AG04450 (cell line): ENCODE data around the gene PREX1. TPM values are rescaled to one million over a fixed set of nuclear protein-coding genes. Genes with fewer than 3 reads are reported as not detected.
"Not testable (repeated sequence)": the region's sequence is repeated elsewhere in the genome, so short reads cannot be mapped to it uniquely, and the experiment has no call there.

Experiments used
- CTCF ChIA-PET: fragments of 300-600, 350-600 bp; formaldehyde crosslinking; extraction: SDS; loops from one replicate; lab custom pipeline; 2022; ENCODE audit warnings: antibody characterized with exemption, inconsistent platforms; lab: Charles Lee
- POLR2A ChIA-PET: fragments of 350-600 bp; formaldehyde crosslinking; extraction: SDS; loops from one replicate; lab custom pipeline; 2021; ENCODE audit warnings: antibody characterized with exemption, inconsistent platforms; lab: Yijun Ruan, JAX
- DNase-seq: peaks from one replicate; pipeline ENCODE4 v3.0.0-alpha.2; 2011; ENCODE audit warnings: low read depth, low spot score
- H3K27ac ChIP-seq: one replicate; pipeline ENCODE4 v1.5.1; 2012; ENCODE audit warnings: low read depth, low read length, control low read depth
- H3K27me3 ChIP-seq: one replicate; pipeline ENCODE4 v1.6.0; 2012; ENCODE audit warnings: low read length; ENCODE audit not compliant: control insufficient read depth, insufficient read depth
- H3K4me3 ChIP-seq: 2 replicates; pipeline ENCODE4 v1.5.1; 2011; ENCODE audit warnings: mild to moderate bottlenecking, low read depth, low read length, control low read depth
- H3K9me3 ChIP-seq: 2 replicates; pipeline ENCODE4 v1.5.1; 2012; ENCODE audit warnings: low read length; ENCODE audit not compliant: control insufficient read depth, insufficient read depth
- polyA minus RNA-seq: library from RNA; depleted of rRNA, polyadenylated mRNA; stranded (reverse); fragments of >200 nt; gene quantifications from 2 replicates; pipeline ENCODE4 v1.2.3, GENCODE V29; 2011; rRNA and poly(A)+ RNA removed
- polyA plus RNA-seq: library from polyadenylated mRNA; depleted of rRNA; stranded (reverse); fragments of >200 nt; gene quantifications from 2 replicates; pipeline ENCODE4 v1.2.3, GENCODE V29; 2011; rRNA removed
- TF ChIP-seq, protein P1 (sequence below): IDR thresholded peaks from 2 replicates; pipeline ENCODE4 v1.5.1; 2011; ENCODE audit warnings: low read depth, low read length, control low read depth, inconsistent platforms

Gene PREX1, protein sequence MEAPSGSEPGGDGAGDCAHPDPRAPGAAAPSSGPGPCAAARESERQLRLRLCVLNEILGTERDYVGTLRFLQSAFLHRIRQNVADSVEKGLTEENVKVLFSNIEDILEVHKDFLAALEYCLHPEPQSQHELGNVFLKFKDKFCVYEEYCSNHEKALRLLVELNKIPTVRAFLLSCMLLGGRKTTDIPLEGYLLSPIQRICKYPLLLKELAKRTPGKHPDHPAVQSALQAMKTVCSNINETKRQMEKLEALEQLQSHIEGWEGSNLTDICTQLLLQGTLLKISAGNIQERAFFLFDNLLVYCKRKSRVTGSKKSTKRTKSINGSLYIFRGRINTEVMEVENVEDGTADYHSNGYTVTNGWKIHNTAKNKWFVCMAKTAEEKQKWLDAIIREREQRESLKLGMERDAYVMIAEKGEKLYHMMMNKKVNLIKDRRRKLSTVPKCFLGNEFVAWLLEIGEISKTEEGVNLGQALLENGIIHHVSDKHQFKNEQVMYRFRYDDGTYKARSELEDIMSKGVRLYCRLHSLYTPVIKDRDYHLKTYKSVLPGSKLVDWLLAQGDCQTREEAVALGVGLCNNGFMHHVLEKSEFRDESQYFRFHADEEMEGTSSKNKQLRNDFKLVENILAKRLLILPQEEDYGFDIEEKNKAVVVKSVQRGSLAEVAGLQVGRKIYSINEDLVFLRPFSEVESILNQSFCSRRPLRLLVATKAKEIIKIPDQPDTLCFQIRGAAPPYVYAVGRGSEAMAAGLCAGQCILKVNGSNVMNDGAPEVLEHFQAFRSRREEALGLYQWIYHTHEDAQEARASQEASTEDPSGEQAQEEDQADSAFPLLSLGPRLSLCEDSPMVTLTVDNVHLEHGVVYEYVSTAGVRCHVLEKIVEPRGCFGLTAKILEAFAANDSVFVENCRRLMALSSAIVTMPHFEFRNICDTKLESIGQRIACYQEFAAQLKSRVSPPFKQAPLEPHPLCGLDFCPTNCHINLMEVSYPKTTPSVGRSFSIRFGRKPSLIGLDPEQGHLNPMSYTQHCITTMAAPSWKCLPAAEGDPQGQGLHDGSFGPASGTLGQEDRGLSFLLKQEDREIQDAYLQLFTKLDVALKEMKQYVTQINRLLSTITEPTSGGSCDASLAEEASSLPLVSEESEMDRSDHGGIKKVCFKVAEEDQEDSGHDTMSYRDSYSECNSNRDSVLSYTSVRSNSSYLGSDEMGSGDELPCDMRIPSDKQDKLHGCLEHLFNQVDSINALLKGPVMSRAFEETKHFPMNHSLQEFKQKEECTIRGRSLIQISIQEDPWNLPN (N-terminal part only)
- polyA plus RNA-seq (0.50 and 0.69 TPM in 2 replicates), polyA minus RNA-seq (0.56 and 0.64 TPM in 2 replicates)

DNA sequence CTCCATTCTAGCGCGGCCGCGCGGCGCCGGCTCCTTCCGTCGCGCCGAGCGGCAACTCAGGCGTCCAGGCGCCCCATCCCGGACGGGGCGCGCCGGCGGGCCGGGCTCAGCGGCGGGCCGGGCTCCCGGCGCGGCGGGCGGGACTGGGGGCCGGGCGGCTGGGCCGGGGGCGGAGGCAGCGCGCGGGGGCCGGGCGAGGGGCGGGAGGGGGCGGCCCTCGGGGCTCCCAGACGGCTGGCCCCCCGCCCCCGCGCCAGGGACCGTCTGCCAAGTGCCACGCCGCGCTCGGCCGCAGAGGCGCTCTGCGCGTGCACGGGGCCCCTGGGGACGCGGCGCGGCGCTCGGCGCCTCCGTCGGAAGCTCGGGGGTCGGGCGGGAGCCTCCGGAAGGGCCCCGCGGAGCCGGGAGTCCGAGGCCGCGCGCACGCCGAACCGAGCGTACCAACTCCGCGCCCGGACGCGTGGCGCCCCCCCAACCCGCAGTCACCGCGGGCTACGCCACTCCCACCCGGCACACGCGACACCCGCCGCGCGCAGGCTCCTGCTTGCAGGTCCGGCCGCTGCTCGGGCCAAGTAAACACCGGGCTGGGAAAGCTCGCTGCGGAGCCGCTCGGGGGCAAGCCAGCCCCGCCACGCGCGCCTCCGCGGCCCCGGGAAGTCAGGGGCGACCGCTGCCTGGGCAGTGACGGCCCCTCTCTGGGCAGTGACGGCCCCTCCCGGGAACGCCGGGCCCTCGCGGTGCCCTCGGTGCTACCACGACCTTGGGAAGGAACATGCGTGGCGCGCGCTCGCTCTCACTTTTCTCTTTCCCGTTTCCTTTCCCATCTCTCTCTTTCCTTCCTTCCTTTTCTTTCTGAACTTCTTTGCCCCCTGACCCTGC is at the start of gene PREX1:
Gene PREX1, minus strand, starts transcription at position 145 of the 879 bp plus-strand sequence. Its CDS starts 139 bp downstream, at position 6.
- Histone ChIP-seq H3K9me3 (no peaks in the 10 kb centered on the region), H3K27ac (no peak within 1 kb of the TSS), H3K27me3 (peaks cover 20% of the 10 kb centered on the region), H3K4me3 (peak within 1 kb of the TSS; percentile 60)
- DNase-seq = no peak
- ChIA-PET POLR2A (no interaction called here), CTCF (interaction anchor here (0.8 to 1.8 kb wide), 2 partner anchors 77 to 171 kb away, joined by 6 read pairs; no protein-coding TSS in a partner anchor)
- TF ChIP-seq, protein P1, sequence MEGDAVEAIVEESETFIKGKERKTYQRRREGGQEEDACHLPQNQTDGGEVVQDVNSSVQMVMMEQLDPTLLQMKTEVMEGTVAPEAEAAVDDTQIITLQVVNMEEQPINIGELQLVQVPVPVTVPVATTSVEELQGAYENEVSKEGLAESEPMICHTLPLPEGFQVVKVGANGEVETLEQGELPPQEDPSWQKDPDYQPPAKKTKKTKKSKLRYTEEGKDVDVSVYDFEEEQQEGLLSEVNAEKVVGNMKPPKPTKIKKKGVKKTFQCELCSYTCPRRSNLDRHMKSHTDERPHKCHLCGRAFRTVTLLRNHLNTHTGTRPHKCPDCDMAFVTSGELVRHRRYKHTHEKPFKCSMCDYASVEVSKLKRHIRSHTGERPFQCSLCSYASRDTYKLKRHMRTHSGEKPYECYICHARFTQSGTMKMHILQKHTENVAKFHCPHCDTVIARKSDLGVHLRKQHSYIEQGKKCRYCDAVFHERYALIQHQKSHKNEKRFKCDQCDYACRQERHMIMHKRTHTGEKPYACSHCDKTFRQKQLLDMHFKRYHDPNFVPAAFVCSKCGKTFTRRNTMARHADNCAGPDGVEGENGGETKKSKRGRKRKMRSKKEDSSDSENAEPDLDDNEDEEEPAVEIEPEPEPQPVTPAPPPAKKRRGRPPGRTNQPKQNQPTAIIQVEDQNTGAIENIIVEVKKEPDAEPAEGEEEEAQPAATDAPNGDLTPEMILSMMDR = no peak

DNA sequence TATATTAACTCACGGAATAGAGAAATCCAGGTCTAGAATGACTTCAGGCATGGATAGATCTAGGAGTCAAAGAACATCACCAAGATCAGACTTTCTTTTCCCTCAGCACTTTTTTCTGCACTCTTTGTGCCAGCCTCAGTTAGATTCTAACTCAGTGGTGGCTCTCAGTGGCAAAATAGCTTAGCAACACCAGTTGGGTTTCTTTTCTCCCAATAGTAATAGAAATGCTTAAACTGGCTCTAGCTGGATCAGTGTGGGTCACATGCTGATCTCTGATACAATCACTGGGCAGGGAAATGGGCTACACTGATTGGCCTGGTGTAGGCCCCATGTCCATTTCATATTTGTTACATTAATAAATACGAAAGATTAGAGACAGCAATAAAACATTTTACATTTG is 49.5 kb upstream of the PREX1 start:
- no peak overlapping the region for H3K27ac ChIP-seq
- no peaks in the 10 kb centered on the region for H3K9me3 ChIP-seq
- H3K27me3 ChIP-seq = no peaks in the 10 kb centered on the region
- CTCF ChIA-PET = interaction anchor here (1.4 kb wide), 1 partner anchor 220 kb away, joined by 4 read pairs; no protein-coding TSS in a partner anchor
- POLR2A ChIA-PET = no interaction called here
- TF ChIP-seq, protein P1 = no peak
- no peak overlapping the region for H3K4me3 ChIP-seq
- no peak for DNase-seq

DNA sequence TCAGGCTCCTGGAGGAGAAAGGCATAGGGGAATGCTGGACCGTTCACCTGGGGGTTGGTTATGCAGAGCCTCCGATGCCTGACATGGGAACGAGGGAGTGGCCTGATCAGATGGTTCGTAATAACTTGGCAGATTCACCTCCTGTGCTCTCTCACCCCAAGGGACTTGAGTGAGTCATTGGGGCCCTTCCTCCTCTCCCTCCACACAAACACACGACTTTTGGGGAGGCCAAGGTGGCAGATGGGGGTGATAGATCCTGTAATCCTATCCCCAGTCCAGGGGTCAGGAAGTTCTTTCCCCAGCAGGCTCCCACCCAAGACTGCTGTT is 48.1 kb upstream of the PREX1 start:
- no peak overlapping the region for H3K27ac ChIP-seq
- ChIA-PET CTCF (no interaction called here), POLR2A (no interaction called here)
- no peak overlapping the region for H3K4me3 ChIP-seq
- DNase-seq = no peak
- TF ChIP-seq, protein P1 = no peak
- H3K27me3 ChIP-seq = no peaks in the 10 kb centered on the region
- no peaks in the 10 kb centered on the region for H3K9me3 ChIP-seq

DNA sequence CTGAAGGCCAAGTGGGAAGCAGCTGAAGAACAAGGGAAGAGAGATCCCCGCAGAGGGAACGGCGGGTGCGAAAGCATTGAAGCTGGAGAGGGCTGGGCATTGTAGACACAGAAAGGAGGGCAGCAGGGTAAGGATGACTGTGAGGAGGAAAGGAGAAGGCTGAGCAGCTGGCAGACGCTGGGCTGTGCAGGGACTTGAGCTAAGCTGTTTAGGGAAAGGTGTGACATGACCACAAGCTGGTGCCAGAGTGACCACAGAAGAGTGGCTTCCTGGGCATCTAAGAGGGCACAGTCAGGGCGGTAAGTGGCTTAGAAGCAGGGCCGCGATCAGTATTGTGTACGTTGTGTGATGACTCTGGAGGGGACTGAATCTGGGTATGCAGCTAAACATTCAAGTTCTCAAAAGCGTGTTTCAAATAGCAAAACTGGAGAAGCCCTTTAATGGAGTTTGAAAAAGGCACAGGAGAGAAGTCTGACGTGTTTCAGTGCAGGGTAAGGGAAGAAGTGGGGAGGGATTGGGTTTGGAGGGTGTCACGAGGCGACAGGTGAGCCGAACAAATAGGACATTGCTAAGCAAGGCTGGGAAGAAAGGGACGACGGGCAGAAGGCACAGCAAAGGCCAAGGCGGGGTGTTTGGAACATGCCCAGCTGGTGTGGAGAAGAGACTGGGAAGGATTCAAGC is 47.6 kb upstream of the PREX1 start:
- Histone ChIP-seq H3K4me3 (no peak overlapping the region), H3K27ac (no peak overlapping the region), H3K9me3 (no peaks in the 10 kb centered on the region), H3K27me3 (no peaks in the 10 kb centered on the region)
- ChIA-PET POLR2A (no interaction called here), CTCF (interaction anchor here (1.4 kb wide), 1 partner anchor 218 kb away, joined by 4 read pairs; no protein-coding TSS in a partner anchor)
- DNase-seq = no peak
- TF ChIP-seq, protein P1 = no peak

DNA sequence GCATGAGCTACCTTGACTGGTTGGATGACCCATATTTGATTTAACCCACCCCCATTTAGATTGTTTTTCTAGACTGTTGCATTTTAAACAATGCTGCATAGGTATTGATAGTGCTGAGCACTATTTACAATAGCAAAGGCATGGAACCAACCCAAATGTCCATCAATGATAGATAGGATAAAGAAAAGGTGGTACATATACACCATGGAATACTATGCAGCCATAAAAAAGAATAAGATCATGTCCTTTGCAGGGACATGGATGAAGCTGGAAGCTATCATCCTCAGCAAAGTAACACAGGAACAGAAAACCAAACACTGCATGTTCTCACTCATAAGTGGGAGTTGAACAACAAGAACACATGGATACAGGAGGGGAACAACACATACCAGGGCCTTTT is 41.6 kb upstream of the PREX1 start:
- DNase-seq, POLR2A ChIA-PET, H3K9me3 ChIP-seq, H3K27ac ChIP-seq, H3K4me3 ChIP-seq: not testable (repeated sequence)
- CTCF ChIA-PET = interaction anchor here (0.6 kb wide), 1 partner anchor 35 kb away, joined by 3 read pairs; no protein-coding TSS in a partner anchor
- peaks cover 16% of the 10 kb centered on the region for H3K27me3 ChIP-seq
